NCI-H1105 (cell line): ENCODE results near the gene GATM.
A peak's percentile ranks its signal among the peaks of the same experiment; 100 is the strongest.
"Not testable (repeated sequence)": the region's sequence is repeated elsewhere in the genome, so short reads cannot be mapped to it uniquely, and the experiment has no call there.

Source experiments
- DNase-seq: peaks from one replicate; lab custom pipeline; 2025; lab: John Stamatoyannopoulos, UW

Gene GATM

DNA sequence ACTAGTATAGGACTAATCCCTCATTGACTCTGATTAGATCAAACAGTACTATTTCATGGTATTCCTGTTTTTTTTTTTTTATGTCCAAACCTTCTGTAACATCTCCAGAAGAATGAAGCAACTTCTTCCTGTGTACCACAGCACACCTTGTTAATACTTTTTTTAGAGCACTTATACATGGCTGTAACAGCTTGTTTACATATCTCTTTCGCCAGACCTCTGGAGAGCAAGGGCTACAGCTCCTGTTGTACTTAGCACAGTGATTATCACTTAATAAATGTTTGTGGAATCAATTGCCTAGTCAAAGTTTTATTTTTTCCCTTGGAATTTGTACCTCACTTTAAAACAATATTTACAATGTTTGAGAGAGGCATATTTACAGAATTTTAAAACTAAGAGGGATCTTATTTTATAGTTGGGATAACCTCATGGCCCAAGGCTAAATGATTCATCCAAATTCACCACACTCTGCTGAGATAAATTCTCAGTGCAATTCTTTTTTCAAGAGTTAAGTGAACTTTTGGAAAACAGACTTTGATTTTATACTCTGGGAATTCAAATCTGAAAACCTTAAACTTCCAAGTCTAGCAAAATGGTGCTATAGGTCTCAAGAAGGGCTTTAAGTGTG lies 9.2 kb upstream of the GATM start:
- no peak for DNase-seq

DNA sequence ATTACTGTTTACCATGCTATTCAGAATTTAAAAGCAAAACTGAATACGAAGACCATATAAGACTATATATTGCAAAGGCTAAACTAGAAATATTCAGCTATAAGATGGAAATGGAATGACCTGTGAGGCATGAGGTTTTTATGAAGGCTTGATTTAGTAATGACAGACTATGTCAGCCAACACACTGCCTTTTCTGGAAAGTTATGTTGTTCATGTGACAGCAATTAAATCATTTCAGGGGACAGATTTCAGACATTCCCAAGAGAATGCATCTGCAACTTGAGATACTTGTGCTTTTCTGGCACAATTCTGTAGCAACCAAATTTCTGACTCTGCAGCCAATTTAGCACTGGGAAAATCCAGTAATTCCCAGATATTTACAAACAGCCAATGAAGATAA lies 8.6 kb upstream of the GATM start:
- DNase-seq = no peak

DNA sequence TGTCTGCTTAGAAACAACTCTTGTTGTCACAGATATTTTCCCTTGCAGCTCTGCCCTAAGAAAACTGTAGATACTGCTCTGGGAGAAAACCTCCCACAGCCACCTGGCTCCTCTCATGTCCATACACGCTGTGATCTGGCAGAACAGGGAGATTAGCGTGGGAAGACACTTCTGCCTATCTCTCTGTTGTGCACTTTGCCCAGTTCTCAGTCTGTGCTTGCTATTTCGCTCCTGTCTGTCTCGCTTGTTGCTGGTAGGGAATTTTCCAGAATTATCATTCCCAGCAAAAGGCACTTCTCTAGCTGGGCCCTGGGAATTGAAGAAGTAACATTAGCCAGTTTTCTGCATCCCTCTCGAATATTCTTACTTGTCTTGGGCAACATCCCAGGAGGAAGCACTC lies 8.1 kb upstream of the GATM start:
- DNase-seq = no peak

DNA sequence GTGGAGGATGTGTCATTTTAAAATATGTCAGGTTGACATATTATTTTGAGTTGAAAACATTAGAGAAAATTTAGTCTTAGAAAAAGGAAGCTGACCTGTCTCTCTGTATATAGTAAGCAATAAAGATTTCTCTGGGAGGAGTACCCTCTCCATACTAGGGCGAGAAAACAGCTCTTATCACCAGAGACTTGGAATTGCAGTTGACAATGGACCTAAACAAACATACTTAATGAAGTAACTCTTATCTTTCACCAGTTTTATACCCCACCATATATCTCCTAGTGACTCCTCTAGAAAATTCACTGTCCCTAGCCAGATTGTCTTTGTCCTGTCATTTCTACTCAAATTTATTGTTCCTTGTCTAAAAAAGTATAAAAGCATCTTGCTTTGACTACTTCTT lies 7.2 kb upstream of the GATM start:
- DNase-seq = no peak

DNA sequence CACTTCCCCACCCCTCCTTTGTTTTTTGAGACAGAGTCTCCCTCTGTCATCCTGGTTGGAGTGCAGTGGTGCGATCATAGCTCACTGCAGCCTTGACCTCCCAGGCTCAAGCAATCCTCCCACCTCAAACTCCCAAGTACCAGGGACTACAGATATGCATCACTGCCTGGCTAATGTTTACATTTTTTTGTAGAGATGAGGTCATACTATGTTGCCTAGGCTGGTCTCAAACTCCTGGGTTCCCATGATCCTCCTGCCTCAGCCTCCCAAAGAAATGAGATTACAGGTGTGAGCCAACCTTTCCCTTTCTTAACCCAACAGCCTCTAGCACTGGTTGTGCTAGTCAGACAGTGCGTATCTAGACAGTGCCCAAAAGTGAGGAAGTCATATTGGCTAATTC lies 6.4 kb upstream of the GATM start:
- no peak for DNase-seq

DNA sequence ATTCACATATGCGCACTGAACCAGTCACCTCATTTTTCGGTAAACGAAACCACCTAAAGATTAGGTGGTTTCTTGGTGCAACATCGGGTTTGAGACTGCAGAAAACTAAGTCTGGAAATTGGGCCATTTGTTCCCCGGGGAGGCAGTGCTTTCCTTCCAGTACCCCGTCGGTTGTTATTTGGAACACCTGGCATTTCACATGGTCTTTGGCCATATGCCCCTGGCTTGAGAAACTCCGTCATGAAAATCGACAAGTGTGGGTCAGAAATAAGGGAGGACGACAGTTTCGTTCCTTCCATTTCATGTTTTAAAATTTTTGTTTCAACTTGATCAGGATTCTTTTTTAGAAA lies 544 bp upstream of the GATM start:
- DNase-seq = no peak

DNA sequence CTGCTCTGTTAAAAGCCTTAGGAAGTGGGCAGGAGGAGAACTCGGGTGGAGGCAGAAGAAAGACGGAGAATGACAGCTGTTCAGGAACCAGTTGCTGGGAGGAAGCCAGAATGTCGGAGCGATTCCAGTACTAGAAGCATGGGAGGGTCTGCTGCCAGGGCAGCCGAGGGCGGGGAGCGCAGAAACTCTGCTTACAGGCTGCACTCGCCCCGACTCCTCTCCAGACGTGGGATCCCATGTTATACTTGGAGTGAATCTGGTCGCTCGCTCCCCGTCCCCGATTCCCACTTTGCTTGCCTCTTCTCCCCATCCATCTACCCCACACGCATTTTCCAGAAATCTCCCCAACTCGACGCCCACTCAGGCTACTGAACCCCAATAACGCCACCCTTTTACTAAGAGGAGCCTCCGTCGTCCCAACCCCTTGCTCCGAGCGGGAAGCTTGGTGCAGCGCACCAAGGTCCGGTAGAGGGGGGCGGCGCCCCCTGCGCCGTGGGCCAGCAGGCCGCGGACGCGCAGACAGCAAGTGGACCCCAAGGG lies 665 bp downstream of the GATM start:
- DNase-seq = peak; percentile 7

DNA sequence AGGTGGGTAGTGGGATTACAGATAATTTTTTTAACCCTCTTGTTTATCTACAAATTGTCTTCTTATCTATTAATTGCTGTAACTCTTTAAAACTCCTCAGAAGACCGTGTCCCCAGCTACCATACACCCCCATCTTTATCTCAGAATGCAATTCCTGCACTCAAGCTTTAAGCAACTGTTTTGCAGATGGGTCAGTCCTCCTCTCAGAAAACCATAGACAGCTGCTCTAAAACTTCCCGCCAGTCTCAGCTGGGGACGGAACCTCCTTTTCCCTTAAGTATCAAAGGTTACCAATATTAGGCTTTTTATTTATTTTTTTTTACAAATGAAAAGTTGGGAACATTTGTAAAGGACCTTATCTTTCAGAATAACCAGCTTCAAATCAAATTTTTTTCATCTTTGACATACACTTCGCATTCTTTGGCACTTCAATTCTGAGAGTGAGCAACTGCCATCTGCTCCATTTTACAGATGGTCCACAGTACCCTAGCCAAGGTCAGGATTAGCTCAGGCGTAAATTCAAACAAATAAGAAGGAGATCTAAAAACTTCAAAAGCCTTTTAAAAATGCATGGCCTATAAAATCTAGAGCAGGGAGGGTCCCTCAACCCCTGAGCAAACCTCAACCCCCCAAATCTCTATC lies 1.3 kb downstream of the GATM start:
- DNase-seq = no peak

DNA sequence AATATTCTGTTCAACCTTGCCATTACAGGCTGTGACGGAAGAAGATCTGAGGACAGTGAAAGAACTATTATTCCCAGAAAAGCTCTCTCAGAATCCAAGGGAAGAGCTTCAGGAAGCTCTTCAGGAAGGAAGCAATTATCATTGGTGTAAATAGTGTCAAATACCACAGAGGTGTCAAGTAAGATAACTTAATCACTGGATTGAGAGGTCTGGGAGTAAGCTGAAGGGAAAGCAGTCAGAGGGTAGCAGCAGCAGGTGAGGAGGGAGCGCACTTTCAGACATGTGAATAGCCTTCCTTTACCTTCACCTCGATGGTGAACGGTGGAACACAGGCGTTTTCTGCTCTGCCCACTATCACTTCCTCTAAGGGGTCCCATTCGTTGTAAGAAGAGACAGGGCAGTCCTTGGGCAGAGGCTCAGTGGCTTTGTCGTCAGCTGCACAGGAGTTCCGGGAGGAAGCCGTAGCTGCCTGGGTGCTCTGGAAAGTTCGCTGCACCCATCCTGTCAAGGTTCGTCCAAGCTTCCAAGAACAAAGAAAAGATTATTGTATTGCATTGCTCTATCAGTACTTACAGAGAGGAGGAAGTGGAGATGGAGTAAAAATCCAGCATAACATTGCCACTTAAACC lies 1.9 kb downstream of the GATM start:
- no peak for DNase-seq

DNA sequence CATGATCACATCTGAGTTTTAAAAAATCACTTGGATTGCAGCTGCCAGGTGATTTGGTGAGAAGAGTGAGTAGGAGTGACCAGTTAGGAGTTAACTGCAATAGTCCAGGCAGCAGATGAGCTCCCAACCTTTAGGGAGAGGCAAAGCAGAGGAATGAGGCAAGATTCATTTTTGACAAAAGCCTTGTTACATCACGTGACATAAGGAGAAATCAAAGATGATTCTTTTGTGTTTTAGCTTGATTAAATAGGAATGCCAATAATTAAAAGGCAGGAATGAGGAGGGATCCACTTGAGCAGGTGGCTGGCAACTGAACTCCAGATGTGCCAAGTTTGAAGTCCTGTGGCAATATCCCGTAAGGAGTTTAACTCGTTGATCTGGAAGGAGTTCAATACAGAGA lies 2.5 kb downstream of the GATM start:
- no peak for DNase-seq

DNA sequence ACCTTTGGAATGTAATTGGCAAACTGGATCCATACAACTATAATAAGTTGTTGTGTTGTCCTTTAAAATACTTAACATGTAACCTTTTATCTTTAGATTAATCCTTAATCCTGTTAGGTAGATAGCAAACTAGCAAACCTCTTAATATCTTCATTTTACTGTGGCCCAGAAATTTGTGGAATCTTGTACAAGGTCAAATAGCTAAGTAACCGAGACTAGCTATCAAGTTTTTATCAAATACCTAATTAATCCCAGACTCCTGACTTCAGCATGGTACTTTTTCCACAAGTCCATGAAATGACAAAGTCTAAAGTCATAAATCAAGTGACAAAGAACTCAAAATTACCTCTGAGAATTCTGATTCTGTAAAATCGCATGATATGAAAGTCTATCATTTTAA lies 4.4 kb downstream of the GATM start:
- no peak for DNase-seq

DNA sequence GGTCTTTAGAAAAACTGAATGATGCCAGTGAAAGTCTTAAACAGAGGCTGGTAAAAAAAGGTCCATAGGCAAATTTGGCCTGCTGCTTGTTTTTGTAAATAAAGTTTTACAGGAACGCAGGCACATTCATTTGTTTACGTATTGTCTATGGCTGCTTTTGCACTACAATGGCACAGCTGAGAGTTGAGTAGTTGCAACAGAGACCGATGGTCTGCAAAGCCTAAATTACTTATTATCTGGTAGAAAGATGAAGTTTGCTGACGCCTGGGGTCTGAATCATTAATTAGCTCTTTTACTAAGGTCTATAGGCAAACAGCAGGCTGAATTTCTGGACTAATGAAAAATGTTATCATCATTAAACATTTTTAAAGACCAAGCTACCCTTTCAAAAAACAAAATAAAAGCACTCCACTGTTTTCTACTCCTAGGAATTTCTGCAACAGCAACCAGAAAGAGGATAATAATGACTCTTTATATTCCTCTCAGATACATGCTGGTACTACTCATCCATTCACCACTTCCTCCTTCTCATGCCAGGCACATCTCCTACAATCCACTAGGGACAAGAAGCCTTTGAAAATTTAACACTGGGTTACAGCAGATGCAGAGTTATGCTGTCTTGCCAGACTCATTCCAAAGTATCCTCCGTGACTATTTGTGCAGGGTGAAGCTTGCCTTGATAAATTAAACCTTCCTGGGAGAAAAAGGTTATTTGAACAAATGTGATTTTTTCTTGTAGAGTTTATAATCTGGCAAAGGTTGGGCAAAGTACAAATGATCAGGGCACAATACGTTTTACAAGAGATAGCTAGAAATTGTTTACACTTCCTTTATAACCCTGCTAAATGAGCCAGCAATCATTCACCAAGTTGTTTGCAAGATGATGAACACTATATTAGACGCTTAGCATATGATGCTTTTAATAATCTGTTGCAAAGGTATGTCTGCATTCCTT lies 6.0 kb downstream of the GATM start:
- DNase-seq = no peak

DNA sequence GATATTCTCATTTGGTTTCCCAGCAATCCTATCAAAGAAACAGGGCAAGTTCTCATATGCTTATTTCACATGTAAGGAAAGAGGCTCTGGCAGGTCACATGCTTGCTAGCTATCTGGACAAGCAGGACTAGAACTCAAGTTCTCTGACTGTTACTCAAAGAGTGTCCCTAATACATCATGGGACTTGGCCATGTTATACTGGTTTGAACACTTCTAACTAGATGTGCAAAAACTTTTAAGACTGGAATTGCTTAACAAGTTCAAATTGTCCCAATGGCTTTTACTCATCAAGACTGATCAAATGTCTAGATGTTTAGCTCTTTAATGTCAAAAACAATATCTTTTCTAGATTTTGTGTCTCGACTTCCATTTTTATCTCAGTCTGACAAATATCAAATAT lies 6.8 kb downstream of the GATM start:
- DNase-seq = no peak

DNA sequence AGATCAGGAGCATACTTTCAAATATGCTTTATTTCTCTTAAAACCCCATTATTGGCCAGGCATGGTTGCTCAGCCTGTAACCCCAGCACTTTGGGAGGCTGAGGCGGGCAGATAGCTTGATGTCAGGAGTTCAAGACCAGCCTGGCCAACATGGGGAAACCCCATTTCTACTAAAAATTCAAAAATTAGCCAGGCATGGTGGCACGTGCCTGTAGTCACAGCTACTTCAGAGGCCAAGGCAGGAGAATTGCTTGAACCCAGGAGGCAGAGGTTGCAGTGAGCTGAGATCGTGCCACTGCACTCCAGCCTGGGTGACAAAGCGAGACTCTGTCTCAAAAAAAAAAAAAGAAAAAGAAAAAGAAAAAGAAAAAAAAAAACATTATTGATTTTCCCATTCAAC lies 8.3 kb downstream of the GATM start:
- not testable (repeated sequence) for DNase-seq

DNA sequence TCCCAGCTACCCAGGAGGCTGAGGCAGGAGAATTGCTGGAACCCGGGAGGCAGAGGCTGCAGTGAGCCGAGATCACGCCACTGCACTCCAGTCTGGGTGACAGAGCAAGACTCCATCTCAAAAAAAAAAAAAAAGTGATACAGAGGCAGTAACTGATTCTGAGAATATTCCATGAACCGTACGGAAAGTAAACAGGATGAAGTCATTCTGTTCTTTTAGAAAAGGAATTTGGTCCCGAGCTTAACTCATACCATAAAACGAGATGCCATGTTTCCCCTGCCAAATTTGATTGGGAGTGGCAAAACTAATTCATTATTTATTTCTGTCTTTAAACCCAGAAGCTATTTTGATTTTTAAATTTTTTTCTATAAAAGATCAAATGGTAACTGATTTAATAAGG lies 11.1 kb downstream of the GATM start:
- DNase-seq = not testable (repeated sequence)

DNA sequence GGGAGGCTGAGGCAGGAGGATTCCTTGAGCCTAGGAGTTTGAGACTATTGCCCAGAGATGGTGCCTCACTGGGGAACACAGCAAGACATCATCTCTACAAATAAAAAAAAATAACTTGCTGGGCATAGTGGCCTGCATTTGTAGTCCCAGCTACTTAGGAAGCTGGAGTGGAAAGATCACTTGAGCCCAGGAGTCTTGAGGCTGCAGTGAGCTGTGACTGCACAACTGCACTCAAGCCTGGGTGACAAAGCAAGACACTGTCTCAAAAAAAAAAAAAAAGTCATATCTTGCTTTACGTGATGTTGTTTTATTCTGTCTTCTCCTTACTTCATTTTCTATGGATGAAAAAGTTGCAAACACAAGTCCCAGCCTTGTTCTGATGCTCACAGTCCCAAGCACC lies 14.1 kb downstream of the GATM start:
- DNase-seq = no peak

DNA sequence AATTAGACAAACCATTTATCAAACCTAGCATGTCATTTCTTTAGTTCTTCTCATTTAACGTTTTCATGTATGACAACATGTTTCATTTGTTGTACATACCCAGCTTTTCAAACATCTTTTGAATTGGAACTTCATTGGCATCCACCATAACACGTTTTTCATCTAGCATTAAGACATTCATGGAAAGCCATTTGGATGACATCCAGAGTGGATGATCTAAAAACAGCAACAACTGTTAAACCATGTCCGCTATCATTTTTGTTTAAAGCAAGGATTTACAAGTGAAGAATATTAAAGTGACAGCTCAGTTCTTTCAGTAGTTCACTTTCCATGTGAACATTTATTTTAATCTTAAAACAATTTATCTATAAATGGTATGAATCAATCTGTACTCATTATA lies 14.5 kb downstream of the GATM start:
- DNase-seq = no peak

DNA sequence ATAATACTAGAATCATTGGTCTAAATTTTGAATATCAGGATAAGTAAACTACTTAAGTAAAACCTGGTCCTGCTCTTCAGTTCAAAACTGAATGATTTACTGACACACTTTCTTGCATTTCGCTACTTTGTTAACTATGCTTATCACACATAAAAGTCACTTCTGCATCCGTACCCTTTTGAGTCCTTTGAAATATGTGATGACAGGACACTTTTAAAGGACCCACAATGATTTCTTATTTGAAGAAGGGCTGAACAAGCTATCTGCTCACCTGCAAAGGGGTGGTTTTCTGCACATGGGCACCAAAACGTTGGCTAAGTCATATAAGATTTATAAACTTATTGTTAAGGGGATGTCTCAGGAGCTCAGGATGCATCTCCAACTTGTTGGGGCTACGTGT lies 15.0 kb downstream of the GATM start:
- no peak for DNase-seq

DNA sequence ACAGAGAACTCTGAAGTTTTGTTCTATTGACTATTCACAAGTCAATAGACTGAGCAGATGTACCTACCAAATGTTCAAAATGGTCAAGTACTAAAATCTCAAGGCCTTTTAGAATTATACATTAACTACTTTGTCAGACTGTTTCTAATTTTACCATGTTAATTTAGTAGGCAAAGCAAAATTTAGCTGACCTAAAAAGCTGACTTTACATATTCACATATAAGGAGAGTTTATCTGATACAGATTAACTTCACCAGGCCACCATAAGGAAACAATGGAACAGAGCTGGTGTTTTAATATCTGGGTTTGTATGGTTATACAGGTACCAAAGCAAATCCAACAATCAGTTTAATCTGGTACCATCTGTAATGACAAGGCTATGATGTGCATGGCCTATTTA lies 15.9 kb downstream of the GATM start:
- no peak for DNase-seq

DNA sequence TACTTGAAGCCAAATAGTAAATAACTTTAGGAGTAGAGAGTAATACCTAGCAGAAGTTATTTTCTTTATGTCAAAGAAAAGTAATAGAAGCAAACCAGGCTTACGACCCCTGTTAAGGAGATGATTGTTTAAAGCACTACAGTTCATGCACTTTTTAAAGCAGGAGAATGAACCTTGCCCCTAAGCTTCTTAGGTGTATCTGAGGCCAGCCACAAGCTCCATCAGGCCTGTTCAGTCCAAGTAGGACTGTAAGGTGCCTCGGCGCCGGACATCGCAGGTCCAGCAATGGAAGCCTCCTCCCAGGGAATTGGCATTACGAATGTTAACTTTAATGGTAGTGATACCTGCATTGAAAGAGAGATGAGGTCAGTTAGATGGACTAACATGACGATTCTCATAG lies 16.5 kb downstream of the GATM start:
- DNase-seq = no peak

DNA sequence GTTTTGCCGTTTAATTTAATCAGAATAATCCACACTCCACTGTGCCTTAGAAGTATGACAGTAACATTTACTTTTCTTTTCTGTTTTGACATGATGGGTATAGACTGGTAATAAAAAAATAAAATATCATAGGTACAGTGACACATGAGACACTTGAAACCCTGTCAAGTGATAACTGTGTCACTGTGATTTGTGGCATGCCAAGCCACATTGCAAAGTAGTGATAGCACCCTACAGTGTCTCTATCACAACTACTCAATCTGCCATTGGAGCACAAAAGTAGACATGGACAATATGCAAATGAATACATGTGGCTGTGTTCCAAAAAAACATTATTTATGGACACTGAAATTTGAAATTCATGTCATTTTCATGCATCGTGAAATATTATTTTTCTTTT lies 22.5 kb downstream of the GATM start:
- no peak for DNase-seq

DNA sequence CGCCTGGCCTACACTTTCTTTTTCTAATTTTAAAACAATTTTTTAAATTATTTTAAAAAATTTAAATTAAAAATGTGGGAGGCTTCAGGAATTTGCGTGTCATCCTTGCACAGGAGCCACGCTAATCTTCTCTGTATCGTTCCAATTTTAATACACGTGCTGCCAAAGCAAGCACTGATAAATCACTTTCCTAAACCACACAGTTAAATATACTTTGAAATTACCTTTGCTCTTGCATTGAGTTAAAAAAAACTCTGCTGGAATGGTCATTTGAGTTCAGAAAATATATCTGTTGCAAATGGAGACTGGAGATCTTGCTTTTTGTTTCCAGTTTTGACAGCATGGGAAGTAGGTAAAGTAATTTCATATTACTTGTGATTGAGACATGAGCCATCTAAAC lies 23.6 kb downstream of the GATM start:
- DNase-seq = no peak

DNA sequence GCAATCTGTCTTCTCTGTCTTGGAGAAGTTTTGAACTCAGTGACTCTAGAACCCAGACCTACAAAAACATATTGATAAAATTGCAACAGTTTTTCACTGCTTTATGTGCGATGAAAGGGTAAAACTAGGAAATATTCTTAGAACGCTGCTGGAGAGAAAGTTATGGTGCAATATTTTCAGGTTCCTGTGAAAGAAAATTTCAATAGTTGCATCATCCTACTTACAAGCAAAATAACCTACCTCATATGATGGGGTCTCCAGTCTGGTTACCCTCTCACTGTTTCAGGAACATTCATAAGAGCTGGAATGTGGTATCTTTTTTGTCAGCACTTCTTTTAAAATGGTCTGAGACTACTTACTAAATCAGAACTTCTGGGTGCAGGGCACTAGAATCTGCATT lies 27.1 kb downstream of the GATM start:
- DNase-seq = no peak
